CD14-positive monocyte (primary cell): ENCODE measurements around the gene TRRAP. TPM values are rescaled to one million over a fixed set of nuclear protein-coding genes. Genes with fewer than 3 reads are reported as not detected.

Experiments
- DNase-seq, 3 donors: peaks; one replicate each; pipeline ENCODE4 v3.0.0-alpha.2; 2011 to 2022
- H2AFZ ChIP-seq: 2 replicates; pipeline ENCODE4 v1.6.0; 2012; ENCODE audit warnings: mild to moderate bottlenecking, low read depth, low read length, inconsistent platforms; ENCODE audit not compliant: insufficient read depth, poor library complexity, severe bottlenecking
- H3K27ac ChIP-seq, 2 donors: 1 replicate in 1 of 2; 2 replicates in 1 of 2; pipeline ENCODE4 v1.5.1; 2012 to 2013; ENCODE audit warnings: low read length in 2 of 2, control low read depth in 1 of 2, inconsistent platforms in 1 of 2, low read depth in 1 of 2, mild to moderate bottlenecking in 1 of 2
- H3K27me3 ChIP-seq, 2 donors: one replicate each; pipeline versions ENCODE4 v1.6.0 to v1.6.1; 2011 to 2013; ENCODE audit warnings: low read length in 2 of 2; ENCODE audit not compliant: control insufficient read depth in 2 of 2, insufficient read depth in 2 of 2
- H3K36me3 ChIP-seq, 2 donors: replicated peaks in 1 of 2; 1 replicate in 1 of 2; 2 replicates in 1 of 2; pipeline versions ENCODE4 v1.5.1 to v1.6.1; 2012 to 2013; ENCODE audit warnings: low read length in 2 of 2, control low read depth in 1 of 2, inconsistent platforms in 1 of 2, mild to moderate bottlenecking in 1 of 2; ENCODE audit not compliant: insufficient read depth in 2 of 2, control insufficient read depth in 1 of 2
- H3K4me1 ChIP-seq, 2 donors: 1 replicate in 1 of 2; 2 replicates in 1 of 2; pipeline versions ENCODE4 v1.5.1 to v1.6.1; 2012 to 2013; ENCODE audit warnings: low read length in 2 of 2, control low read depth in 1 of 2, inconsistent platforms in 1 of 2, mild to moderate bottlenecking in 1 of 2, moderate library complexity in 1 of 2; ENCODE audit not compliant: insufficient read depth in 2 of 2, control insufficient read depth in 1 of 2
- H3K4me2 ChIP-seq: replicated peaks from 2 replicates; pipeline ENCODE3; 2012; ENCODE audit warnings: low read length, moderate library complexity, mild to moderate bottlenecking; ENCODE audit not compliant: poor library complexity, severe bottlenecking; ENCODE audit errors: extremely low read depth
- H3K4me3 ChIP-seq, 3 experiments: fragments of 200-600 bp in 1 of 3; sonication (generic) in 1 of 3; replicated peaks in 1 of 3; 1 replicate in 2 of 3; 2 replicates in 1 of 3; pipeline ENCODE4 v1.5.1; 2011 to 2013; ENCODE audit warnings: low read length in 3 of 3, mild to moderate bottlenecking in 3 of 3, control low read depth in 2 of 3, low read depth in 2 of 3, inconsistent platforms in 1 of 3, moderate library complexity in 1 of 3
- H3K79me2 ChIP-seq: 2 replicates; pipeline ENCODE4 v1.6.0; 2012; ENCODE audit warnings: mild to moderate bottlenecking, control low read depth, inconsistent platforms, low read length, moderate library complexity; ENCODE audit not compliant: insufficient read depth
- H3K9ac ChIP-seq: 2 replicates; pipeline ENCODE4 v1.6.0; 2017; ENCODE audit warnings: low read length, mild to moderate bottlenecking; ENCODE audit not compliant: insufficient read depth, poor library complexity, severe bottlenecking
- H3K9me3 ChIP-seq, 2 donors: replicated peaks in 1 of 2; 1 replicate in 1 of 2; 2 replicates in 1 of 2; pipeline versions ENCODE4 v1.5.1 to v1.6.1; 2012 to 2013; ENCODE audit warnings: low read length in 2 of 2, control low read depth in 1 of 2; ENCODE audit not compliant: control insufficient read depth in 1 of 2, insufficient read depth in 1 of 2
- H4K20me1 ChIP-seq: 2 replicates; pipeline ENCODE4 v1.6.0; 2012; ENCODE audit warnings: mild to moderate bottlenecking, low read length, control low read depth, moderate library complexity; ENCODE audit not compliant: insufficient read depth
- H3K27ac Mint-ChIP-seq, 7 donors: one replicate each; pipeline ENCODE4 v1.8.0; 2020; ENCODE audit warnings: mild to moderate bottlenecking in 7 of 7, mixed read lengths in 7 of 7, moderate library complexity in 6 of 7, inconsistent platforms in 2 of 7
- H3K27me3 Mint-ChIP-seq, 3 donors: one replicate each; pipeline ENCODE4 v1.8.0; 2021 to 2022; ENCODE audit warnings: low read depth in 3 of 3, mild to moderate bottlenecking in 3 of 3, mixed read lengths in 3 of 3, moderate library complexity in 3 of 3, inconsistent platforms in 1 of 3
- H3K36me3 Mint-ChIP-seq, 2 donors: one replicate each; pipeline ENCODE4 v1.8.0; 2020; ENCODE audit warnings: mixed read lengths in 2 of 2, inconsistent platforms in 1 of 2, mild to moderate bottlenecking in 1 of 2
- H3K4me1 Mint-ChIP-seq: one replicate; pipeline ENCODE4 v1.8.0; 2020; ENCODE audit warnings: mild to moderate bottlenecking, mixed read lengths
- H3K4me3 Mint-ChIP-seq, 2 donors: one replicate each; pipeline ENCODE4 v1.8.0; 2020; ENCODE audit warnings: mild to moderate bottlenecking in 2 of 2, mixed read lengths in 2 of 2, moderate library complexity in 1 of 2
- H3K9me3 Mint-ChIP-seq, 7 donors: one replicate each; pipeline ENCODE4 v1.8.0; 2020 to 2022; ENCODE audit warnings: mixed read lengths in 7 of 7, mild to moderate bottlenecking in 6 of 7, moderate library complexity in 6 of 7, inconsistent platforms in 2 of 7
- CTCF ChIP-seq: fragments of 200-600 bp; IDR thresholded peaks from one replicate; pipeline ENCODE4 v1.8.0; 2022; ENCODE audit warnings: antibody characterized with exemption, mild to moderate bottlenecking
- WGBS: methylation state at CpG from one replicate; pipeline ENCODE4 v1.1.5; 2013; ENCODE audit warnings: missing lambda C conversion rate; ENCODE audit not compliant: insufficient coverage; 5-methylcytosine and 5-hydroxymethylcytosine counted together
- intact Hi-C, 2 donors: fragments of 100-400 bp; cut with micrococcal nuclease; formaldehyde crosslinking; loops; one replicate each; pipeline versions ENCODE4 v1.15.0 to v1.15.1; 2023
- polyA plus RNA-seq, 3 donors: library from polyadenylated mRNA; depleted of rRNA in 1 of 3; unstranded in 2 of 3; stranded (reverse) in 1 of 3; fragments of 300-500 nt in 2 of 3; fragments of >200 nt in 1 of 3; fragmentation: Illumina TruSeq in 2 of 3; gene quantifications; 1 replicate in 2 of 3; 2 replicates in 1 of 3; pipeline ENCODE4 v1.2.3, GENCODE V29; 2012 to 2021

TRRAP gene
- polyA plus RNA-seq, 3 donors, result 0.67 to 12.2 (median 1.2) TPM

- no peak overlapping the region for H3K4me3 Mint-ChIP-seq
- Histone ChIP-seq H3K79me2 (no peaks in the 10 kb centered on the region), H3K36me3 (peaks cover 92 to 100% of the 10 kb centered on the region in 2 donors), H3K9ac (no peak overlapping the region), H3K4me3 (no peak overlapping the region), H3K4me1 (no peaks in the 10 kb centered on the region), H3K4me2 (no peak overlapping the region), H3K27ac (no peak overlapping the region), H3K9me3 (no peaks in the 10 kb centered on the region), H4K20me1 (no peaks in the 10 kb centered on the region), H3K27me3 (no peaks in the 10 kb centered on the region), H2AFZ (no peak overlapping the region)
- H3K9me3 Mint-ChIP-seq, result no peaks in the 10 kb centered on the region
- TF ChIP-seq CTCF, result no peak
- peak overlapping the region in 1 of 7 donors; percentile 37 for H3K27ac Mint-ChIP-seq
- DNase-seq, result no peak
- no peaks in the 10 kb centered on the region for H3K27me3 Mint-ChIP-seq
- WGBS, result 97% methylated on average over 5 of the region's 7 CpGs
- no peaks in the 10 kb centered on the region for H3K4me1 Mint-ChIP-seq
- H3K36me3 Mint-ChIP-seq, result peaks cover 85 to 97% of the 10 kb centered on the region in 2 donors
- intact Hi-C loops, result no loop called here
Measured at GRCh38 chr7:98945852-98946251, 67.5 kb downstream of the TRRAP start.

GRCh38 chr7:98946389-98946788 lies 68.1 kb downstream of the TRRAP start:
- TF ChIP-seq CTCF, result no peak
- Histone ChIP-seq H4K20me1 (no peaks in the 10 kb centered on the region), H3K36me3 (peaks cover 92 to 100% of the 10 kb centered on the region in 2 donors), H2AFZ (no peak overlapping the region), H3K27ac (no peak overlapping the region), H3K9me3 (no peaks in the 10 kb centered on the region), H3K4me1 (no peaks in the 10 kb centered on the region), H3K4me3 (no peak overlapping the region), H3K9ac (no peak overlapping the region), H3K27me3 (no peaks in the 10 kb centered on the region), H3K4me2 (no peak overlapping the region), H3K79me2 (no peaks in the 10 kb centered on the region)
- H3K36me3 Mint-ChIP-seq, result peaks cover 85 to 97% of the 10 kb centered on the region in 2 donors
- H3K9me3 Mint-ChIP-seq, result no peaks in the 10 kb centered on the region
- H3K27ac Mint-ChIP-seq, result no peak overlapping the region
- H3K4me3 Mint-ChIP-seq, result no peak overlapping the region
- intact Hi-C loops, result no loop called here
- H3K4me1 Mint-ChIP-seq, result no peaks in the 10 kb centered on the region
- 100% methylated on average over 7 of the region's 8 CpGs for WGBS
- no peaks in the 10 kb centered on the region for H3K27me3 Mint-ChIP-seq
- no peak for DNase-seq
